Stimulated activated CD4-positive, alpha-beta T cell treated with anti-CD3 and anti-CD28 coated beads, Interleukin-12 subunit alpha, Interleukin-12 subunit beta, amount 100 ng/mL, for 24 hours (primary cell): ENCODE results near the gene PGM2L1.
"Not testable (repeated sequence)": the region's sequence is repeated elsewhere in the genome, so short reads cannot be mapped to it uniquely, and the experiment has no call there.

Experiments used
- DNase-seq, 2 experiments: peaks; one replicate each; pipeline ENCODE4 v3.0.0-alpha.2; 2020; ENCODE audit warnings: low read depth in 2 of 2

PGM2L1 gene

DNA sequence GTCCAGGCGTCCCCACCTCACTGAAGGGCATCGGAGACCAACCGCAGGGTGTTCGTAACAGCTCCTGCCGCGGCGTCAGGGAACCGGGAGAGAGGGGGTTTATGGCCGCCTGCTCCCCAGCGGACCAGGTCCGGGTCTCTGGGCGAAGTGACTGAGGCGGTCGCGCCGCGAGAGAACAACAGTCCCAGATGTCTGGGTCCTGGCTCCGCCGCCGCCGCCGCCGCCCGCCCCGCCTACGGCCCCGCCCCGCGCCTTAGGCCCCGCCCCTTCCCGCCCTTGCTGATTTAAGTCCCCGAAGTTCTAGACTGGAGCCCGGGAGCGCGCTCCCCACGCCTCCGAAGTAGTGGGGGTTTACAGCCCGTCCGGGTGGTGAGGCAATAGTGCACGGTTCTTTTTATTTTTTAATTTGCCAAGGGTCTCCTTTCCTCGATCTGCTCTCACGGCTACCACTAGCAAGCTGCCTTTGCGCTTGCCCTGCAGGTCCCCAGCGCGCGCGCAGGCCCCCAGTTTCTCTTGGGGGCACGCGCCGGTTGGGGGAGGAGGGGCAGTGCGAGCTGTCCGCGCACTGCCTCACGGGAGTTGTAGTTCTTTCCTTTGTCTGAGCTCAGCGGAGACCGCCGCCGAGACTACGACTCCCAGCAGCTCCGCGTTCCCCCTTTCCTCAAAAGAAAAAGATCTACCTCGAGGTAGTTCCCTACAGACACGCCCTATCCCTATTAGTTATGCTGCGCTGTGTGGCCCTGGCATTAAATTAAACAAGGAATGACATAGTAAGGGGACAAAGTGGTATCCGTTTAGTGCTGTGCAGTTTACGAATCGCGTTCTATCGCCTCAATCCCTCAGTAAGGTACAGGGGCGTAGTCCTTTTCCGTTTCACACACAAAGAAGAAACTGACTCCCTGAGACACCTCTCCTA is at the start of gene PGM2L1:
Gene PGM2L1, minus strand, starts transcription at position 190 of the 916 bp plus-strand sequence. CDS start 272 bp downstream, outside the sequence.
- DNase-seq = peak; percentile 83 to 87

GRCh38 chr11:74447720-74448119 is 49.5 kb upstream of the PGM2L1 start:
- no peak for DNase-seq

DNA sequence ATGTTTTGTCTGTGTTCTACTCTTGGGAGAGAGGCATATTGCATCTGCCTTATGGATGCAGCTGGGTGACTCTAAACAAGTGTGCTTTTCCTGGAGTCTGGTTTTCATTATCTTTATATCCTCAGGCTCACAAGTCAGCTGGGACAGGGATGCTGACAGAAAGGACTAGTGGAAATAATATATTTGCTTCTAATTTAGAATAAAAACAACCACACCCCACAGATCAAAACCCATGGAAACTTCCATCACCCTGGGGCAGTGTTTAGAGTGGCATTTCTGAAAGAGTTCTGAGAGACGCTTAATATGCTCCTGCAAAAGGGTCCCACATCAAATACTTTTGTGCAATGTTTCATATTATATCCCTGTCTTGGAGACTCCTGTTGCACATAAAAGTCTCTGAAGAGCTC is 48.3 kb upstream of the PGM2L1 start:
- DNase-seq = no peak

- DNase-seq = no peak
These were observed 46.1 kb upstream of the PGM2L1 start for GRCh38 chr11:74444173-74444826.

DNA sequence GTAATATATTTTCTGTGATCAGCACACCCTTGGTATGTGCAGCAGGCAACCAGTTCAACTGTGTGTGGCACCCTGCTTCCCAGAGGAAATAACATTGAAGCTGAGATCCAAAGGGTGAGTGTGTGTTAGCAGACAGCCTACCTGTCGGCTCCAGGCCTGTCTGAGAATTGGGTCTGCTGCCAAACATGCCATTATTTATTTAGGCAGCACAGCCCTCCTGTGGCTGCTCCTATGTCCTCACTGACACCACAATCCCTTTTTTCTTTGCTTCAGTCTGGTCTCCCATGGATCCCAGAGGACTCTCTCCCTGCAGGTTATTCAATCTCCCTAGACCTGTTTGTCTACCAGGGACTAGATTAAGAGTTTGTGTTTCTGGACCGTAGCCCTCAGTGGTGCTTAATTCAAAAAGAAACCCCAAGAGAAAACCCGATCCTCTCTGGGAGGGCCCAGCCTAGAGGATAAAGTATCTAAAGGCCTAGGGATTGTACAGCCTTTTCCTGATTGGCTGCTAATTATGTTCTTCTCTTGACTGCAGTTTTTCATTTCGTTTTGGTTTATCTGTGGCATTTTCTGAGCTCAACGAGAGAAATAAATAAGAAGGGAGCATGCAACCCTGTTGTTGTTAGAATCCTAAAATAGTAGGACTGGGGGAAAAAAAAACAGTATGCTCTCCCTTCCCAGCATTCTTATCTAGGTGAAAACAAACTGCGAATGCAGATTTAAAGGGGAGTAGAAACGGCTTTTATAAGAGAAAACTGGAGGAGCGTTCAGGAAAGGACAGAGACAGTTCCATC is 45.0 kb upstream of the PGM2L1 start:
- no peak for DNase-seq

GRCh38 chr11:74442636-74443035 is 44.4 kb upstream of the PGM2L1 start:
- no peak for DNase-seq

DNA sequence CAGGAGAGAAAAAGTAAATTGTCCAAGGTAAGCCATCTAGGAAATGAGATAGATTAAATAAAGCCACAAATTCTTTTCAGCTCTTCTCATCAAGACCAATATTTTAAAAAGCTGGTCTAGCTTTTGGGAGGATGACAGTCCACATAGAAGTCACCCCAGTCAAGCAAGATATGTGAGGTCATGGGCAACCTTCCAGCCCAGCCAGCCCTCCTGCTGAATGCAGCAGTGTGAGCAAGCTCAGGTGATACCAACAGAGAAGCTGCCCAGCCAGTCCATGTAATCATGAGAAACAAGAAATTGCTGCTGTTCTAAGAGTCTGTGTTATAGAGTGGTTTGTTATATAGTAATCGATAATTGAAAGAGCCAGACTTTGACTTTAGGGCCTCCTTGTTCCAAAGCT is 40.4 kb upstream of the PGM2L1 start:
- no peak for DNase-seq

DNA sequence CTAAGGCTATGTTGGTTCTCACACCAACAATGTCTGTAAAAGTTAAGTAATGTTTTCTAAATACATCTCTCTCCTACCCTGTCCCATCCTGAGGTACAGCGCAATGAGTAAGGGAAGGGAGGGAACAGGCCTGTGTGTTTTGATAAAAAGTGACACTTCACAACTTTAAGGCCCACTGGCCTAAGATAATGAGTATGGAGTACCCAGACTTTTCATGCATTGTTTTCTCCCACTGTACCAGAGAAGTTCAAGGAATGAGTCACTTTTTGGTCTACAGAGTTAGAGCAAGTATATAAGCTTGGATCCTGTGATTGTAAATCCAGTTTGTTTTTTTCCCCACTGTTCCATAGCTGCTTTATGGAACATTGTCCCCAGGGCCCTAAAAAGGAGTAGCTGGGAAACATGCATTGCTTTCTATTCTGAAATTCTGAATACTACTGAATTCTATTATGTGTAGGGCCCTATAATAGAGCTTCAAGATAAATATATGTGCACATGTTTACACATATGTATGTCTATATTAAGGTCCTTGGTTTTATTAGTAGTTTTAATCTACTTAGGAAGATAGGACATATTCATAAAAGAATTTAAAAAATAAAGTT is 39.3 kb upstream of the PGM2L1 start:
- DNase-seq = no peak

DNA sequence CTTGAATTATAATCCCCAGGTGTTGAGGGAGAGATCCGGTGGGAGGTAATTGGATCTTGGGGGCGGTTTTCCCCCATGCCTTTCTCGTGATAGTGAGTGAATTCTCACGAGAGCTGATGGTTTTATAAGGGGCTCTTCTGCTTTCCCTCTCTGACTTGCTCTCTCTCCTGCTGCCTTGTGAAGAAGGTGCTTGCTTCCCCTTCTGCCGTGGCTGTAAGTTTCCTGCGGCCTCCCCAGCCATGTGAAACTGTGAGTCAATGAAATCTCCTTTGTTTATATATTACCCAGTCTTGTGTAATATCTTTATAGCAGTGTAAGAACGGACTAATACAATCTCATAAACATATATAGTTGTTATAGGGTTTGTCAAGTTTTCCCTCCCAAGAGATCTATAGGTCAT is 36.3 kb upstream of the PGM2L1 start:
- DNase-seq = no peak

GRCh38 chr11:74429205-74429604 is 31.0 kb upstream of the PGM2L1 start:
- no peak for DNase-seq

GRCh38 chr11:74427384-74427886 is 29.2 kb upstream of the PGM2L1 start:
- no peak for DNase-seq

- DNase-seq = no peak
These were observed 26.9 kb upstream of the PGM2L1 start for GRCh38 chr11:74425100-74425499.

DNA sequence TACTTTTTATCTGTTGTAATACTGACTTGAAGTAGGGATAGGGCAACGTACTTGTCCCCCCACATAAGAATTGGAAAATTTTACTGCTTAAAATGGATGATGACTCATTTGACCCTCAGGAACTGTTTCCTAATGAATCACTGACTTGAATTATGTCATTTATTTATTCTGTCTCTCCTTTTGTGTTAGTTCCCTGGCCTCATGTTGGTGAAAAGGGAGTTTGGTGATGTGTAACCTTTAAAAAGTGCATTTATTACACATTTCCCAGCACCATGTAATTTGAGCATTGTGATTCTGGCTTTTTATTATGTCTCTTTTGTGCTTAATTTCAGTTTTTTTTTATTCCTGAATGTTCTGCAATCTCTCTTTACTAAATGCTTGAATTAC is 20.3 kb upstream of the PGM2L1 start:
- DNase-seq = no peak

DNA sequence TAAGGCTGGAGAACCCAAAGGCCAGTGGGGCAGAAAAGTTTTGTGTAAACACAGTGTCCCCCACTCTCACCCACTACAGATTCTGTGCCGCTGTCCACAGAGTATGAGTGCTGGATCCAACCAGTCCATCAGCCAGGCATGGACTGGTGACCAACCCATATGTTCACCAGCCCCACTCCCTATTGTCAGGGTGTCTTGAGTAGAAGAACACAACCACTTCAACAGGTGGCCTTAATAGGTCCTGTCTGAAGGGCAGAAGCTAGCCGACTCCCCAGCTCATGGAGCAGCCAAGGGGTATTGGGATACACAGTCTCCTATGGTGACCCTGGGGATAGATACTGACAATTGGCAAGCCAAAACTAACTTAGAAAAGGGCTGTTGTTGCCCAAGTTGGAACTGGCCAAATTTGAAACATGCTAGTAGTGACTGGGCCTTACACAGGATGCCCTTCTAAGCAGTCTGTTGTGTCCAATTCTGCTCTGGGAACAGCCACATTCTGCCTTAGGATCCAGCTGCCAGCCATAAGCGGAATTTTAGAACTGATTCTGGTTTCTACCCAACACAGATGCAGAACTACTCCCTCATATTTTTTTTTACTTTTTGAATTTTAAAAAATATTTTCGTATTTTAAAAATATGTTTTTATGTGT is 19.8 kb upstream of the PGM2L1 start:
- no peak for DNase-seq

GRCh38 chr11:74417379-74417804 is 19.2 kb upstream of the PGM2L1 start:
- no peak for DNase-seq

DNA sequence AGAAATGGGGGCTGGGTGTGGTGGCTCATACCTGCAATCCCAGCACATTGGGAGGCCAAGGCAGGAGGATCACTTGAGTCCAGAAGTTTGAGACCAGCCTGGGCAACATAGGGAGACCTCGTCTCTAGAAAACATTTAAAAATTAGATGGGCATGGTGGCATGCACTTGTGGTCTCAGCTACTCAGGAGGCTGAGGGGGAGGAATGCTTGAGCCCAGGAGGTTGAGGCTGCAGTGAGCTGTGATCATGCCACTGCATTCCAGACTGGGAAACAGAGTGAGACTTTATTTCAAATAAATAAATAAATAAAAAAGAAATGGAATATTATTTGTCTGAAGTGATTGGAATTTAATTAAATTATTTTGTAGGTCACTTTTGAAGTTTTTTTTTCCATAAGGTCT is 18.7 kb upstream of the PGM2L1 start:
- DNase-seq = not testable (repeated sequence)

DNA sequence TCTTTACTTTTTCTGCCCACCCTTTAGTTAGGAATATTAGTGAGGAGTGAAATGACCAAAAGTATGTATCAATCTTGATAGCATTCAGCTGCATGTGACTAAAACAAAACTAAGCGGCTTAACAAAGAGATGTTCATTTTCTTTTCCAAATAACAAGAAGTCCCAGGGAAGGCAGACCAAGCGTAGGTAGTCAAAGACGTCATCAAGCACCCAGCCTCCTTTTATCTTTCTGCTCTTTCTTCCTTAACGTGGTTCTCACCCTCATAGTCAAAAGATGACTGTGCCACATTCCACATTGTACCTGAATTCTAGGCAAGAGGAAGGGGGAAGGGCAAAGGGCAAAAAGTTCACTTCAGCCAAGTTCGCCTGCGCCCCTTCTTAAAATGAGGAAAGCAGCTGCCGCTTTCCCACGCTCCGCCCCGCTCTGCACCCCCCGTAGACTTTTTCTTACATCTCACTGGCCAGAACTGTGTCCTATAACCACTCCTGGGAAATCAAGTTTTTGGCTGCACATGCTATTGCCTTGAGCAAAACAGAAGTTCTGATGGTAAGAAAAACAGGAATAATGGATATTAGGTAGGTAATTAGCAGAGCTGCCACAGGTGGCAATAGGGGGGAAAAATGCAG is 14.6 kb upstream of the PGM2L1 start:
- DNase-seq = no peak

GRCh38 chr11:74412321-74412720 is 14.1 kb upstream of the PGM2L1 start:
- no peak for DNase-seq

GRCh38 chr11:74409633-74410032 is 11.4 kb upstream of the PGM2L1 start:
- no peak for DNase-seq

DNA sequence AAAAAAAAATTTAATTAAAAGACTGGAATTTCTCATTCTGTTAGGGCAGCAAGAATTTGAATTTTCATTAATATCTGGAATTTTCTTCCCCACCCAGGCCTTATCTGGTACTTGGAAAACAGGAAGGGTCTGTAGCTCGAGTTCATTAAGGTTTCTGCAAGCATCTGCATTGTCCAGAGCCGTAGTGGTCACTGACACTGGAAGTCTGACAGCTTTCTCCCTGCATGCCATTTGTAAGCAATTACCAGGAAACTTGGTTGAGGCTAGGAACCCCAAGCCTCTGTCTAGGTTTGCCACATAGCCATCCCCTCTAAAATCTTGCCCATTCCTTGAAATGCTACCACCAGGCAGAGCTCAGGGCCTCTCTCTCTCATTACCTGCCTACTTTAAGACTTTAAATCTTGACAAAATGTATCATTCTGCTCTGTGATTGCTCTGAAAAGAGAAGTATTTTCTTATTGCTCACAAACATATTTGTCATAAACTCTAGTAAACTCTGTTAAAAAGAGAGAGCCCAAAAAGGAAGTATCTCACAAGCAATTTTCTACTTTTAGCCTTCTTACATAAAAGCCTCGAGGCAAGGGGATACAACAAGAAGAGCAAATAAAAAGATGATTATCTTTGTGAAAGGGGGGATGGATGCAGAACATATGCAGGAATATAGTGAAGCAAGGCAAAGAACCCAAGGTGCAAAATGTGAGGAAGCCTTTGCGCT is 5.5 kb upstream of the PGM2L1 start:
- DNase-seq = no peak
